ENCODE measurements around the gene NUP50. TPM values are rescaled to one million over a fixed set of nuclear protein-coding genes. Genes with fewer than 3 reads are reported as not detected.

Gene NUP50
- polyA plus RNA-seq, 1 donor (not counting 4 experiments of a cell fraction or from before 2014, with no cell fraction given): 28.1 TPM

GRCh38 chr22:45211435-45211834 lies 47.7 kb downstream of the NUP50 start:
- H3K4me2 ChIP-seq (ENCODE audit: control insufficient read depth, extremely low read depth, insufficient read depth, low read depth, low read length): no peak overlapping the region
- no peak for TF ChIP-seq EZH2 (IDR thresholded peaks at IDR 0.05; ENCODE audit: low read length)
- no peak for FAIRE-seq

GRCh38 chr22:45211848-45212247 lies 48.1 kb downstream of the NUP50 start:
- DNase-seq (ENCODE audit: low read depth, low spot score) (no peak), FAIRE-seq (no peak)
- H3K79me2 ChIP-seq (ENCODE audit: control insufficient read depth, insufficient read depth, low read length): peaks cover 77% of the 10 kb centered on the region
- no peaks in the 10 kb centered on the region for H3K9me3 ChIP-seq (ENCODE audit: control insufficient read depth, low read depth, low read length)
- peaks cover 21 to 33% of the 10 kb centered on the region in 2 experiments for H3K36me3 ChIP-seq (ENCODE audit: control insufficient read depth in 2 of 2, extremely low read depth in 1 of 2, insufficient read depth in 2 of 2, low read length in 2 of 2)
- no peak overlapping the region for H2AFZ ChIP-seq (ENCODE audit: control insufficient read depth, low read length)
- no peak for TF ChIP-seq EZH2 (IDR thresholded peaks at IDR 0.05; ENCODE audit: low read length)
- no peak for TF ChIP-seq CTCF (optimal IDR thresholded peaks at IDR 0.05 in 1 of 3, IDR thresholded peaks at IDR 0.05 in 1 of 3, conservative IDR thresholded peaks at IDR 0.05 in 1 of 3; ENCODE audit: extremely low read depth in 1 of 3, insufficient read depth in 2 of 3, low read length in 3 of 3)
- peaks cover 32% of the 10 kb centered on the region for H4K20me1 ChIP-seq (ENCODE audit: control insufficient read depth, extremely low read depth, insufficient read depth, low read length)
- no peaks in the 10 kb centered on the region for H3K27me3 ChIP-seq (ENCODE audit: control insufficient read depth, extremely low read depth, insufficient read depth, low read length)
- H3K4me1 ChIP-seq (ENCODE audit: control insufficient read depth, extremely low read depth, insufficient read depth, low read length): peaks cover 19% of the 10 kb centered on the region
- peak overlapping the region; percentile 49 for H3K27ac ChIP-seq (ENCODE audit: control insufficient read depth, insufficient read depth, low read length)
- dilution Hi-C loops (cut with MboI; ENCODE audit: extremely low pct_ligation_motif_present, low sequenced_read_pairs): no loop called here
- peak overlapping the region in 1 of 3 experiments; percentile 13 for H3K4me3 ChIP-seq (ENCODE audit: control insufficient read depth in 2 of 3, extremely low read depth in 1 of 3, insufficient read depth in 2 of 3, low read depth in 1 of 3, low read length in 3 of 3)
- no peaks in the 10 kb centered on the region for H3K9me1 ChIP-seq (ENCODE audit: control insufficient read depth, extremely low read depth, insufficient read depth, low read length)
- H3K9ac ChIP-seq (ENCODE audit: control insufficient read depth, extremely low read depth, insufficient read depth, low read length): peak overlapping the region; percentile 56
- H3K4me2 ChIP-seq (ENCODE audit: control insufficient read depth, extremely low read depth, insufficient read depth, low read depth, low read length): peak overlapping the region; percentile 79

More at GRCh38 chr22:45211435-45211834, 47.7 kb downstream of the NUP50 start:
- Histone ChIP-seq H3K4me3 (ENCODE audit: control insufficient read depth in 2 of 3, extremely low read depth in 1 of 3, insufficient read depth in 2 of 3, low read depth in 1 of 3, low read length in 3 of 3) (no peak overlapping the region), H3K27me3 (ENCODE audit: control insufficient read depth, extremely low read depth, insufficient read depth, low read length) (no peaks in the 10 kb centered on the region), H4K20me1 (ENCODE audit: control insufficient read depth, extremely low read depth, insufficient read depth, low read length) (peaks cover 28% of the 10 kb centered on the region), H3K9me1 (ENCODE audit: control insufficient read depth, extremely low read depth, insufficient read depth, low read length) (no peaks in the 10 kb centered on the region), H3K36me3 (ENCODE audit: control insufficient read depth in 2 of 2, extremely low read depth in 1 of 2, insufficient read depth in 2 of 2, low read length in 2 of 2) (peaks cover 21 to 33% of the 10 kb centered on the region in 2 experiments), H3K4me1 (ENCODE audit: control insufficient read depth, extremely low read depth, insufficient read depth, low read length) (peaks cover 19% of the 10 kb centered on the region), H3K9ac (ENCODE audit: control insufficient read depth, extremely low read depth, insufficient read depth, low read length) (no peak overlapping the region), H2AFZ (ENCODE audit: control insufficient read depth, low read length) (no peak overlapping the region), H3K9me3 (ENCODE audit: control insufficient read depth, low read depth, low read length) (no peaks in the 10 kb centered on the region), H3K79me2 (ENCODE audit: control insufficient read depth, insufficient read depth, low read length) (peaks cover 73% of the 10 kb centered on the region), H3K27ac (ENCODE audit: control insufficient read depth, insufficient read depth, low read length) (no peak overlapping the region)
- no peak for DNase-seq (ENCODE audit: low read depth, low spot score)
- dilution Hi-C loops (cut with MboI; ENCODE audit: extremely low pct_ligation_motif_present, low sequenced_read_pairs): no loop called here

GRCh38 chr22:45212306-45212709 lies 48.6 kb downstream of the NUP50 start:
- DNase-seq (ENCODE audit: low read depth, low spot score) (no peak), FAIRE-seq (peak; percentile 81)
- Histone ChIP-seq H3K4me3 (ENCODE audit: control insufficient read depth in 2 of 3, extremely low read depth in 1 of 3, insufficient read depth in 2 of 3, low read depth in 1 of 3, low read length in 3 of 3) (peak overlapping the region; percentile 2 to 59 (median 43)), H3K4me2 (ENCODE audit: control insufficient read depth, extremely low read depth, insufficient read depth, low read depth, low read length) (peak overlapping the region; percentile 79), H3K36me3 (ENCODE audit: control insufficient read depth in 2 of 2, extremely low read depth in 1 of 2, insufficient read depth in 2 of 2, low read length in 2 of 2) (peaks cover 21 to 33% of the 10 kb centered on the region in 2 experiments), H3K79me2 (ENCODE audit: control insufficient read depth, insufficient read depth, low read length) (peaks cover 79% of the 10 kb centered on the region), H2AFZ (ENCODE audit: control insufficient read depth, low read length) (peak overlapping the region; percentile 22), H3K9me3 (ENCODE audit: control insufficient read depth, low read depth, low read length) (no peaks in the 10 kb centered on the region), H3K9ac (ENCODE audit: control insufficient read depth, extremely low read depth, insufficient read depth, low read length) (peak overlapping the region; percentile 56), H3K4me1 (ENCODE audit: control insufficient read depth, extremely low read depth, insufficient read depth, low read length) (peaks cover 19% of the 10 kb centered on the region), H3K27ac (ENCODE audit: control insufficient read depth, insufficient read depth, low read length) (peak overlapping the region; percentile 49), H3K27me3 (ENCODE audit: control insufficient read depth, extremely low read depth, insufficient read depth, low read length) (no peaks in the 10 kb centered on the region), H3K9me1 (ENCODE audit: control insufficient read depth, extremely low read depth, insufficient read depth, low read length) (no peaks in the 10 kb centered on the region), H4K20me1 (ENCODE audit: control insufficient read depth, extremely low read depth, insufficient read depth, low read length) (peaks cover 33% of the 10 kb centered on the region)
- dilution Hi-C loops (cut with MboI; ENCODE audit: extremely low pct_ligation_motif_present, low sequenced_read_pairs): no loop called here
- TF ChIP-seq CTCF (optimal IDR thresholded peaks at IDR 0.05 in 1 of 3, IDR thresholded peaks at IDR 0.05 in 1 of 3, conservative IDR thresholded peaks at IDR 0.05 in 1 of 3; ENCODE audit: extremely low read depth in 1 of 3, insufficient read depth in 2 of 3, low read length in 3 of 3): no peak
- no peak for TF ChIP-seq EZH2 (IDR thresholded peaks at IDR 0.05; ENCODE audit: low read length)
